Liver (tissue), 3 donors: ENCODE data around the gene RRP15.

ENCODE experiments used
- CTCF ChIP-seq: fragments of 150-350 bp; IDR thresholded peaks from 2 replicates; pipeline ENCODE4 v1.5.1; 2017; ENCODE audit warnings: improper control_type of control experiment, low read depth, low read length; ENCODE audit not compliant: missing input control
- EGR1 ChIP-seq, 2 donors: IDR thresholded peaks; 2 replicates each; pipeline ENCODE4 v1.6.1; 2016 to 2018; ENCODE audit warnings: antibody characterized with exemption in 2 of 2, low read depth in 2 of 2
- FOXA1 ChIP-seq: IDR thresholded peaks from 2 replicates; pipeline ENCODE4 v1.6.1; 2016; ENCODE audit warnings: antibody characterized with exemption
- GABPA ChIP-seq, 2 donors: IDR thresholded peaks in 1 of 2; conservative IDR thresholded peaks in 1 of 2; 2 replicates each; pipeline ENCODE4 v1.6.1; 2016; ENCODE audit warnings: antibody characterized with exemption in 2 of 2, mild to moderate bottlenecking in 1 of 2, moderate library complexity in 1 of 2
- JUND ChIP-seq, 2 donors: IDR thresholded peaks; 2 replicates each; pipeline ENCODE4 v1.6.1; 2016; ENCODE audit warnings: antibody characterized with exemption in 2 of 2
- MAX ChIP-seq: IDR thresholded peaks from 2 replicates; pipeline ENCODE4 v1.6.1; 2016; ENCODE audit warnings: antibody characterized with exemption
- RAD21 ChIP-seq, 2 donors: IDR thresholded peaks; 2 replicates each; pipeline ENCODE4 v1.6.1; 2016; ENCODE audit warnings: antibody characterized with exemption in 2 of 2, mild to moderate bottlenecking in 2 of 2
- RXRA ChIP-seq, 2 donors: IDR thresholded peaks; 2 replicates each; pipeline ENCODE4 v1.6.1; 2017 to 2018; ENCODE audit warnings: antibody characterized with exemption in 2 of 2, mild to moderate bottlenecking in 1 of 2
- SP1 ChIP-seq: IDR thresholded peaks from 2 replicates; pipeline ENCODE4 v1.6.1; 2018; ENCODE audit warnings: antibody characterized with exemption, mild to moderate bottlenecking
- TAF1 ChIP-seq: conservative IDR thresholded peaks from 2 replicates; pipeline ENCODE4 v1.6.1; 2016; ENCODE audit warnings: antibody characterized with exemption, mild to moderate bottlenecking
- YY1 ChIP-seq: IDR thresholded peaks from 2 replicates; pipeline ENCODE4 v1.6.1; 2016; ENCODE audit warnings: antibody characterized with exemption, mild to moderate bottlenecking
- TF ChIP-seq, protein P1 (sequence below): IDR thresholded peaks from 2 replicates; pipeline ENCODE4 v1.6.1; 2016; ENCODE audit warnings: antibody characterized with exemption
- TF ChIP-seq, protein P2 (sequence below): IDR thresholded peaks from 2 replicates; pipeline ENCODE4 v1.6.1; 2016; ENCODE audit warnings: antibody characterized with exemption, mild to moderate bottlenecking
- donor health status: healthy.
- donor health status: healthy.

- TF ChIP-seq FOXA1, result no peak
- TF ChIP-seq CTCF, result no peak
- TF ChIP-seq, protein P1, sequence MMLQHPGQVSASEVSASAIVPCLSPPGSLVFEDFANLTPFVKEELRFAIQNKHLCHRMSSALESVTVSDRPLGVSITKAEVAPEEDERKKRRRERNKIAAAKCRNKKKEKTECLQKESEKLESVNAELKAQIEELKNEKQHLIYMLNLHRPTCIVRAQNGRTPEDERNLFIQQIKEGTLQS, result no peak
- TF ChIP-seq YY1, result no peak
- TF ChIP-seq, protein P2, sequence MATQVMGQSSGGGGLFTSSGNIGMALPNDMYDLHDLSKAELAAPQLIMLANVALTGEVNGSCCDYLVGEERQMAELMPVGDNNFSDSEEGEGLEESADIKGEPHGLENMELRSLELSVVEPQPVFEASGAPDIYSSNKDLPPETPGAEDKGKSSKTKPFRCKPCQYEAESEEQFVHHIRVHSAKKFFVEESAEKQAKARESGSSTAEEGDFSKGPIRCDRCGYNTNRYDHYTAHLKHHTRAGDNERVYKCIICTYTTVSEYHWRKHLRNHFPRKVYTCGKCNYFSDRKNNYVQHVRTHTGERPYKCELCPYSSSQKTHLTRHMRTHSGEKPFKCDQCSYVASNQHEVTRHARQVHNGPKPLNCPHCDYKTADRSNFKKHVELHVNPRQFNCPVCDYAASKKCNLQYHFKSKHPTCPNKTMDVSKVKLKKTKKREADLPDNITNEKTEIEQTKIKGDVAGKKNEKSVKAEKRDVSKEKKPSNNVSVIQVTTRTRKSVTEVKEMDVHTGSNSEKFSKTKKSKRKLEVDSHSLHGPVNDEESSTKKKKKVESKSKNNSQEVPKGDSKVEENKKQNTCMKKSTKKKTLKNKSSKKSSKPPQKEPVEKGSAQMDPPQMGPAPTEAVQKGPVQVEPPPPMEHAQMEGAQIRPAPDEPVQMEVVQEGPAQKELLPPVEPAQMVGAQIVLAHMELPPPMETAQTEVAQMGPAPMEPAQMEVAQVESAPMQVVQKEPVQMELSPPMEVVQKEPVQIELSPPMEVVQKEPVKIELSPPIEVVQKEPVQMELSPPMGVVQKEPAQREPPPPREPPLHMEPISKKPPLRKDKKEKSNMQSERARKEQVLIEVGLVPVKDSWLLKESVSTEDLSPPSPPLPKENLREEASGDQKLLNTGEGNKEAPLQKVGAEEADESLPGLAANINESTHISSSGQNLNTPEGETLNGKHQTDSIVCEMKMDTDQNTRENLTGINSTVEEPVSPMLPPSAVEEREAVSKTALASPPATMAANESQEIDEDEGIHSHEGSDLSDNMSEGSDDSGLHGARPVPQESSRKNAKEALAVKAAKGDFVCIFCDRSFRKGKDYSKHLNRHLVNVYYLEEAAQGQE, result no peak
- no peak for TF ChIP-seq TAF1
- TF ChIP-seq RXRA (IDR thresholded peaks at IDR 0.05), result no peak
- TF ChIP-seq RAD21 (IDR thresholded peaks at IDR 0.05), result no peak
- no peak for TF ChIP-seq SP1
- TF ChIP-seq JUND (IDR thresholded peaks at IDR 0.05), result no peak
- TF ChIP-seq EGR1 (IDR thresholded peaks at IDR 0.05; ENCODE audit: low read depth in 2 of 2), result no peak
- TF ChIP-seq MAX, result no peak
- TF ChIP-seq GABPA (IDR thresholded peaks at IDR 0.05 in 1 of 2, conservative IDR thresholded peaks at IDR 0.05 in 1 of 2), result no peak
These were observed 57.0 kb downstream of the RRP15 start for GRCh38 chr1:218342091-218342490.
